Measurements from ENCODE around the gene PPP4R3A. TPM values are rescaled to one million over a fixed set of nuclear protein-coding genes. Genes with fewer than 3 reads are reported as not detected.
"Not testable (repeated sequence)": the region's sequence is repeated elsewhere in the genome, so short reads cannot be mapped to it uniquely, and the experiment has no call there.

PPP4R3A gene
- polyA plus RNA-seq, 10 donors, result 54.1 to 73.2 (median 68.9) TPM

GRCh38 chr14:91410771-91411536 lies 99.2 kb downstream of the PPP4R3A start:
- no peak for DNase-seq

GRCh38 chr14:91409928-91410718 lies 100.0 kb downstream of the PPP4R3A start:
- DNase-seq, result no peak

DNA sequence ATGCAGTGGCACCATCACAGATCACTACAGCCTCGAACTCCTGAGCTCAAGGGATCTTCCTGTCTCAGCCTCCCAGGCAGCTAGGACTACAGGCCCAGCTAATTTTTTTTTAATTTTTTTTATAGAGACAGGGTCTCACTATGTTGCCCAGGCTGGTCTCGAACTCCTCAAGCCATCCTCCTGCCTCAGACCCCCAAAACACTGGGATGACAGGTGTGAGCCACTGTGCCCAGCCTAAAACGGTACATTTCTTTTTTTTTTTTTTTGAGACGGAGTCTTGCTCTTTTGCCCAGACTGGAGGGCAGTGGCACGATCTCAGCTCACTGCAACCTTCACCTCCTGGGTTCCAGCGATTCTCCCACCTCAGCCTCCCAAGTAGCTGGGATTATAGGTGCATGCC lies 100.9 kb downstream of the PPP4R3A start:
- DNase-seq, result not testable (repeated sequence)

Other genes starting within 250 kb of the PPP4R3A start
- 10 to 100 TPM in 9 of 10 donors, 1 to 10 TPM in 1; 8.3 to 15.5 (median 13.3) TPM for gene CCDC88C, start 92.5 kb downstream of the PPP4R3A start, polyA plus RNA-seq (ENCODE audit: insufficient read length in 10 of 10)
- gene CATSPERB, start 221.8 kb upstream of the PPP4R3A start, polyA plus RNA-seq (ENCODE audit: insufficient read length in 10 of 10), result under 1 TPM; 0.05 to 0.94 (median 0.25) TPM

All from muscle of back (tissue), 11 donors.